Diencephalon (tissue), 1 donor: ENCODE measurements around the gene PABPC5. TPM values are rescaled to one million over a fixed set of nuclear protein-coding genes. Genes with fewer than 3 reads are reported as not detected.

ENCODE experiments used
- small RNA-seq: library from RNA; depleted of rRNA; stranded (forward); fragments of <200 nt; gene quantifications from one replicate; pipeline ENCODE3, GENCODE V24; 2014
- total RNA-seq: library from RNA; depleted of rRNA; stranded (reverse); fragments of >200 nt; gene quantifications from one replicate; pipeline ENCODE4 v1.2.3, GENCODE V29; 2014

The PABPC5 gene
- 16.6 TPM for total RNA-seq

DNA sequence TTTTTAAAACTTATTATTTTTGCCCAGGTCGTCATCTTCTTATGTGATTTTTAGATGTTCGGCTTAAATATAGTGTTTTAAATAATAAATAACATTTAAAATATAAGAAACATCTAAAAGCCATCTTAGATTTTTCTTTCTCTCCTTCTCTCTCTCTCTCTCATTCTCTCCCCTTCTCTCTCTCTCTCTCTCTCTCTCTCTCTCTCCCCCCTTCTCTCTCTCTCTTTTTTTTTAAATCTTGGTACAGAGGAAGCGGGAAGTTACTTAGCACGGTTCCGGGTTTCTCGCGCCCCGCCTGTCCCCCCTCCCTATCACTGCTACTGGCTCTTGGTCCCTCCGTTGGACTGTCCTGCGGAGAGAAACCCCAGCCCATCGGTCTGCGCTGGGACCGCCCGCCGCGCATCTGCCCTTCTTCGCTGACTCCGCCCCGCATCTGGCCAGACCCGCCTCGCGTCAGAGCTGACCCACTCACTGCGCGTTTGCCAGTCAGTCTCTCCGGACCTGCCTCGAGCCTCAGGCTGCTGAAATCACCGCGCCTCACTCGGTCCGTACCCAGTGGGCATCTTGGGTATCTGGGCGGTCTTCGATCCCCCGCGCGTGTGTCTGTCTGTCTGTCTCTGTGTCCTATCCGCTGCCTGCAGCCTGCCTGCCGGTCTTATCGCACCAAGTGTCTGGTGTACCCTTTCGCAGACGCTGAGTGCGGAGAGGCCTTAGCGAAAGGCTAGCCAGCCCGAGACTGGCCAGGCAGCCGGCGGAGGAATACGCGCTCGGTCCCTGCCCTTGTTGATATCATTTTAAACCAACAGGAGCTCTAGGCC lies at the start of gene PABPC5:
Gene PABPC5 (plus strand): TSS at position 489 of the 818 bp plus-strand sequence. CDS start 739 bp downstream, outside the sequence.

Small RNA genes within 50 kb of the gene (small RNA-seq; reads per million reads assigned to genes)
- gene AL662874.1: not detected
